ENCODE results near the gene SYT8.
A peak's percentile ranks its signal among the peaks of the same experiment; 100 is the strongest.

SYT8 gene

DNA sequence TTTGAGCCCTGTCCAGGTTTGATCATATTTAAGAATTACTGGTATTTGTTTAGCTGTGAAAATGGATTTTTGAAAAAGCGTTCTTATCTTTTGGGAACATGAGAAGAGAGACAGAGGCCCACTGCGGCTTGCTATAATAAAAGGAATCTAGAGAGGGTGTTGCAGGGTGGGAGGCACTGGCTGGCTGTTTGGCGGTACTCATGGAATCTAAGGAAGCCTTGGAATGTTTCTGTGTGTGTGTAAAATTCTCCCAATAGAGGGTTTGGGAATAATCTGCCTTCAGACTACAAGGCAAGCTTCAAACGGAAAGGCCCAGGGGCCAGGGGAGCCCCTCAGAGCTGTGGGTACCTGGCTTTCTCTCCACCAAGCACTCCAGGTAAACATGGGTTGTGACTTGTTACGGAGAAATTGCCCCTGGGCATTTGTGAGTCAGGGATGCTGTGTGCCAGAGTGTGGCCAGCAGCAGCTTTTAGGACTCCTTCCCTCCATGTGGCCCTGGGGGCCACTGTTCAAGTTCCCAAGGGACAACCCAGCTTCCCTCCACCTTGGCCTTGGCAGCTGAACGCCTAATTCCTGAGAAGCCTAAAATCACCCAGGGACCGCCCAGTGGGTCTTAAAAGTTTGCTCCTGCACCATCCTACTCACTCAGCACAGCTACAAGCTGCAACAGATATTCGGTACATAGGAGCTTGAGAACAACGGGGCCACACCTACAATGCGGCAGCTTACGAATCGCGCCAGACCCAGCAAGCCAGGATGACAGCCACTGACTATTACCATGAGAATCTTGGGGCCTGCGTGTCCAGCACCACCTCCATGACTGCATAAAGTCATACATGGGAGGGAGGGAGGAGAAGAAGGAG, 14.1 kb upstream of the SYT8 start:
- DNase-seq: no peak

DNA sequence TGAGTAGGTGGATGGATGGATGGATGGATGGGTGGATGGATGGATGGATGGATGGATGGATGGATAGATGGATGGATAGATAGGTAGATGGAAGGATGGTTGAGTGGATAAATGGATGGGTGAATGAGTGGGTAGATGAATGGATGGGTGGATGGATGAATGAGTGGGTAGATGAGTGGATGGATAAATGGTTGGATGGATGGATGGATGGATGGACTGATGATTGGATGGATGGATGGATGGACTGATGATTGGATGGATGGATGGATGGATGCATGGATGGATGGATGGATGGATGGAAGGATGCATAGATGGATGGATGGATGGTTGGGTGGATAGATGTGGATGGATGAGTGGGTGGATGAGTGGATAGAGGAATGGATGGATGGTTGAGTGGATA, 13.2 kb upstream of the SYT8 start:
- no peak for DNase-seq

DNA sequence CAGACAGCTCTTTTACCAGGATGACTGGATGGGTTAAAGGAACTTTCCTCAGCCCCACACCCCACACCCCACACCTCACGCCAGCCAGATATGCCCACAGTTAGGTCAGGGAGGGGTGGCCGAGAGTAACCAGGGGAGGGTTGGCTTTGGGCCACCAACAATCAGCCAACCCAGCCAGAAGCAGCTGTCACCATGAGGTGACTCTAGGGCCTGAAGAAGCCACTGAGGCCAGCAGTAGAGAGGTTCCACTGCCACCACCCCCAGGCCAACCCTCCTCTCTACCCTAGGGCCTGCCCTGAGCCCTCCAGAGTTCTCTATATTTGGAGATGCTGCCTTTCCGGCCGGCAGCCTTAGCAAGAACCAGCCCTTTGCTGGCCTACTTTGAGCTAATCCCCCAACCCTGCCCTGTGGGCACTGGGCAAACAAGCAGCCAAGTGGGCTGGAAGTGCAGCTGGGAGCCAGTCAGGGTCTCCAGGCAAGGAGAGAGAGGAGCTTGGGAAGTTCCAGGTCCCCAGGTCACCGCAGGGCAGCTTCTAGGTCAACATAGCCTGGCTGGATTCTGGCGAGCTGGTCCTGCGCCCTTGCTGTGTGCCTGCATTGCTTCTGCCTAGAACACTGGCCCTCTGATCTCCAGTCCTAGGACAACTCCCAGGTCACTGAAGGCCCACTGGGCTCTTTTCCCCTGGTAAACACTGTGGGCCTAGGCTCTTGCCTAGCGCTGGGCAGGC, 12.0 kb upstream of the SYT8 start:
- DNase-seq: no peak

DNA sequence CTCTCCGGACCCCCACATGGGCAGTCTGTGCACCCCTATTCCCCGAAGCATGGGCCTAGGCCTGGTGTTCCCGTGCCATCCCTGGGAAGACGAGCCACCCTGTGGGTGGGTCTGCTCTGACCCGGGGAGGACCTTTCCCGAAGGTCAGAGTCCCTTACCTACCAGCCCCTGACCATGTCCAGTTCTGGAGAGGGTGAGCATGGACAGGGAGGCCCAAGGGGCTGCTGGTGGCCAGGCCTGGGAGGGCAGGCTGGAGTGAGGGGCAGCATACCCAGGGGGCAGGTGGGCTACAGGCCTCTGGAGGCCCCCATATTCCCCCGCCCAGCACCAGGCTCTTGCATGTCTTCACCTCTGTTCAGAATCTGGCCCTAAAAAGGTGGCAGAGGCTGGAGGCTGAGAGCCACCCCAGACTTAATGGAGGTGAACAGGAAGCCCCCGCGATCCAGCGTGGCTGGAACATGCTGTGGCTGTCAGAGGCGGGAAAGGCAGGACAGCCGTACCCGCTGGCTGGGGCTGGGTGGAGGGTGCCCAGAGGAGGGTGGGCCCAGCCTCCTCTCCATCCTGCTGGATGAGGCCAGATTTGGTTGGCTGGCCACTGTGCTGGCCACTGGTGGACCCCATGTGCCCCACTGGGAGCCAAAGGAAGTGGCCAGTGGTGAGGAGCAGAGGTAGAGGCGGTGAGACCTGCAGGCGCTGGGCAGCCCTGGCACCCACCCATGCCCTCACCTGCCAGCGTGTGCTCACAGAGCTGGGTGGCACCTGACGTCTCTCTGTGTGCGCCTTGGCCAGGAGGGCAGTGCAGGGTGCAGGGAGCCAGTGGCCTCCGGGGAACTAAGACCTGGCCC, 11.2 kb upstream of the SYT8 start:
- DNase-seq: no peak

DNA sequence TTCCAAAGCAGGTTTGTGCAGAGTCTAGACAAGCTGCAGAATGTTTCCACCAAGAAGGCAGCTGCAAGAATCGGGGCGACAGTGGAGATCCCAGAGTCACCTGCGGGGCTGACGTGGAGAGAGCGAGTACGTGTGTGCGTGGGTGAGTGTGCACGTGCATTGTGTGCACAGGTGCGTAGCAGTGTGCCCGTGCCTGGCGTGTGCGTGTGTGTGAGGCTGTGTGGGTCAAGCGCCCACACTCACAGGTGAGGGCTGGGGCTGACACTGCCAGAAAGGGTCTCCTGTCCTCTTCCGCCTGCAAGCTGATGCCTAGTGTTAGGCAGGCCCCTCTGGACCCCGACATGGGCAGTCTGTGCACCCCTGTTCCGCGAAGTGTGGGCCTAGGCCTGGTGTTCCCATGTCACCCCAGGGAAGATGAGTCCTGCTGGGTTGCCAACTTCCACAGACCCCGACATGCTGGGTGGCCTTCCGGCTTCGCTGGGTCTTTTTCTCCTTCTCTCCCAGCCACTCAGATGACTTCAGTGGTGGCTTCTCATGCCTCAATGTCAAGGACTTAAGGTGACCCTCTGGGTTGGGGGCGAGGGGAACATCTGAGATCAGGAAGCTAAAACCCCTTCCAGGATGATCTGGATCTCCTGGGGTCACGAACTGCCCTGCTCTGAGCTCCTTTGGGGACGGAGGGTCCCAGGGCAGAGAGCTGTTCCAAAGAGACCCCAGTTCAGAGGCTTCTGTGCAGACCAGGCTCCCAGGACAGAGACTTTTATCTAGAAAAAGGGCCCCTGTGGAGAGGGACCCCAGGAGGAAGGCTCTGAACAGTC, 10.4 kb upstream of the SYT8 start:
- DNase-seq: no peak

DNA sequence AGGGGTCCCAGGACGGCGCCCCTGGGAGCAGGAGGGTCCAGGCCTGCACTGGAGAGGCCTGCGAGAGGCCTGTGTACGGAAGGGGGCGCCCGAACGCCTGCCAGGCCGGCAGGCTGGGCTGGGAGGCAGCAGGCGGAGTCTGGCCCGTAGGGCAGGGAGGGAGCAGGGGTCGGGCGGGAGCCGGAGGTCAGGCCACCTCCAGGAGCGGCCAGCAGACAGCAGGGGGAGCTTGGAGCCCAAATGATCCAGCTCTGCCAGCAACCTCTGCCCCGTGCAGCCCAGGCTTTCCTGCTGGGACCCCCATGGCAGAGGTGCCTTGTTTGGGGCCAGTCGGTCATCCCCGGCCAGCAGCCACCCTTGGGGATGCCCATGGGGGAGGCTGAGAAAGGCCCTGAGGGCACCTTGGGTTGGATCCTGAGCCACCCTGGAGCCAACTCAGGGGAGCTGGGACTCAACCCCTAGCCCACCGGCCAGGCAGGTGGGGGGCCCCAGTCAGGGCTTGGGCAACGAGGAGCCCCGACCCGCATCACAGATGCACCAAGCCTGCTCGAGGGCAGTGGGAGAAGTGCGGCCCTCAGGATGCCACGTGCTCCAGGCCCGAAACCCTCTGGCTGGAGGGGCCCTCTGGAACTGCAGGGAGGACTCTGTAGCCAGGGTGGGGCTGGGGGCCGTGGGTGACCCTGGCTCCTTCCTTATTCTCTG, 9.6 kb upstream of the SYT8 start:
- DNase-seq: no peak

DNA sequence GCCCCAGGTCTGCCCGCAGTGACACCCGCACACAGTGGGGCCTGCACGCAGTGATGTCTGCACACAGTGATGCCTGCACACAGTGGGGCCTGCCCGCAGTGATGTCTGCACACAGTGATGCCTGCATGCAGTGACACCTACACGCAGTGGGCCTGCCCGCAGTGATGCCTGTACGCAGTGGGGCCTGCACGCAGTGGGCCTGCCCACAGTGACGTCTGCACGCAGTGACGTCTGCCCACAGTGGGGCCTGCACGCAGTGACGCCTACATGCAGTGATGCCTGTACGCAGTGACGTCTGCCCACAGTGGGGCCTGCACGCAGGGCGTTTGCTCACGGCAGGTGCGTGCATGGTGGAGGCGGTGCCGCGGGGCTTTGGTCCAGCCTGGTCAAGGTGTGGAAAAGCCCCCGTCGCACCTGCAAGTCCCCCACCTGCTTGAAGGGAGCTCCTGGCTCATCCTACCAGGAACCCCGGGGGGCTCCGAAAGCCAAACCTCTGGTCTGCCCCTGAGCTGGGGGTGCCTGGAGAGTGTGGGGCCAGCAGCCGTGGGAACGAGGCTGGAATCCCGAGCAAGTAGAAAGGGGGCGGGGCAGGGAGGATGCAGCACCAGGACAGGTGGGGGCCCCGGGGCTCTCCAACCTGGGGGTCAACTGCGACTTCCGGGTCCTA, 8.9 kb upstream of the SYT8 start:
- DNase-seq: no peak

DNA sequence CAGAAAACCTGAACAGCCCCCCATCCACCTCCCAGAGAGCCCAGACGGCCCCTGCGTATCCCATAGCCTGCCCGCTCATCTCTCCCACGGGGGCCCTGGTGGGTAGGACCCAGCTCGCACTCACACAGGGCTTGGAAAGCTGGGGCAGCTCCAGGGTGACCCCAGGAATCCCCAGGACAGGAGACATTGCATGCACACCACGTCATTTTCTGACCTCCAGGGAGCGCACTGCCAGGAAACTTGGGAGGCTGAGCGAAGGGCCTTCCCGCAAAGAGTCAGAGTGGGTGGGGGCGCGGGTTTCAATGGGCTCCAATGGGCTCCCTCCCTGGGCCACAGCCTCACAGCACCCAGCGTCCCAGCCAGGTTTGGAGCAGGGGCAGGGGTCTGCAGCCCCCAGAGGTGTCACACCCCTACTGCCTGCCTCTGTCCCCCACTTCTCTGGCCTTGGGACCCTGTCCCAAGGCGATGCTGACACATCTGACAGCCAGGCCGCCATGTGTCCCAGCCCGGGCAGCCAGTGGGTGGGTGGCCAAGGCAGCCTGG, 8.2 kb upstream of the SYT8 start:
- no peak for DNase-seq

DNA sequence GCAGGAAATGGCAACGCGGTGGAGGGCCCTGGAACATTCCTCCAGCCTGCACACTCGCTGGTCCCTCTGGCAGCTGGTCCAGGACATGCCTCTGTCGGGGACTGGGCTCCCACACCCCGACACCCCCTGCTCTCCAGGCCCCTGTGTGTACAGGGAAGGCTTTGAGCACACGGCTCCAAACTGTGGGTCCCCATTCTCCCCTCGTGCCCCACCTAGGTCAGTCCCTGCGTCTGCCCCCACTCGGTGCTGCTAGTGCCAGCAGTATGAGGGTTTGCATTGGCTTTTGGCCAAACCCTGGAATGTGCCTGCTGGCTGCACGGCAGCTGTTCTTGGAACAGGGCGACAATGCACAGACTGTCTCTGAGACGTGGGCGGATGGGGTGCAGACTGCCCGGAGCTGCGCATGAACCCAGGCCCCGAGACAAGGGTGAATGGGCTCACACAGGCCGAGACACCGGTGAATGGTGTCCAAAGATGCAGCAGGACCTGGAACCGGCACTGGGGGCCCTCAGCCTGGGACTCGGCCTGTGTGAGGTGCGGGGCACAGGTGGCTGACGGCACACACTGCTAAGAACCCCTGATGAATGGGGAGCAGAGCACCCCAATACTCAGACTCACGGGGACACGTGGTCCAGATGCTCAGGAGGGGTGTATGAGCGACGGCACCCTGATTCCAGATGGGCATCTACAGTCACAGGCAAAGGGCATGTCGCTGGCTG, 7.5 kb upstream of the SYT8 start:
- DNase-seq: peak; percentile 60

DNA sequence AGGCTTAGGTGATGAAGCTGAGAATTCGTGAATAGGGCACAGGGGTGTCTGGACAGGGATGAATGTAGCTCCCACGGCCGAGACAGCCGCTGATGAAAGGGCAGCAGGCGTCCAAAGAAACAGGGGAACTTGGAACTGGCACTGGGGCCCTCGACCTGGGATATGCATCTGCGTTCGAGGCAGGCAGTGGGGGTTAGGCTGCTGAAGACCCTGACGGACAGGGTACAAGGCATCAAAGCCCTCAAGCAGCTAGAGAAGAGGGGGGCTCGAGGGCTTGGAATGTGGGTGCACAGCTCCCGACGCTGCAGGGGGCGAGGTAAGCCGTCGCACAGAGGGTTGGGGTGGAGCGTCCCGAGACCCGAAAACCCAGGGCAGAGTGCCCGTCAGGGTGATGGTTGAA, 6.9 kb upstream of the SYT8 start:
- DNase-seq: no peak

DNA sequence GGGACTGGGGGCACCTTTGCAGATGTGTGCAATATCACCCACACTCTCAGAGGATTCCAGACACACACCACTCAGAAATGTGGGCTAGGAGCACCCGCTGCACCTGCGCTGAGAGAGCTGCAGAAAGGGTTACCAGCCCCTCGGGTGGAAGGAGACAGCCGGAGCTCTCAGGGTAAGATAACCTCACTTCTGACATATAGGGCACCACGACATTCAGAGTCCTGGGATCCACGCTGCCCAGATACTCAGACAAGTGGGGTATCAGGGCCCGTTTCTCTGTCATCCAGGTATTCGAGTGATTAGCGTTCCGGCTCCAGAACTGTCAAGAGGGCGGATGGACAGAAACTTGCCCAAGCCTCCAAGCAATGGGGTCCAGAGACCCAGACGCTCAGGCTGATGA, 6.2 kb upstream of the SYT8 start:
- DNase-seq: no peak

DNA sequence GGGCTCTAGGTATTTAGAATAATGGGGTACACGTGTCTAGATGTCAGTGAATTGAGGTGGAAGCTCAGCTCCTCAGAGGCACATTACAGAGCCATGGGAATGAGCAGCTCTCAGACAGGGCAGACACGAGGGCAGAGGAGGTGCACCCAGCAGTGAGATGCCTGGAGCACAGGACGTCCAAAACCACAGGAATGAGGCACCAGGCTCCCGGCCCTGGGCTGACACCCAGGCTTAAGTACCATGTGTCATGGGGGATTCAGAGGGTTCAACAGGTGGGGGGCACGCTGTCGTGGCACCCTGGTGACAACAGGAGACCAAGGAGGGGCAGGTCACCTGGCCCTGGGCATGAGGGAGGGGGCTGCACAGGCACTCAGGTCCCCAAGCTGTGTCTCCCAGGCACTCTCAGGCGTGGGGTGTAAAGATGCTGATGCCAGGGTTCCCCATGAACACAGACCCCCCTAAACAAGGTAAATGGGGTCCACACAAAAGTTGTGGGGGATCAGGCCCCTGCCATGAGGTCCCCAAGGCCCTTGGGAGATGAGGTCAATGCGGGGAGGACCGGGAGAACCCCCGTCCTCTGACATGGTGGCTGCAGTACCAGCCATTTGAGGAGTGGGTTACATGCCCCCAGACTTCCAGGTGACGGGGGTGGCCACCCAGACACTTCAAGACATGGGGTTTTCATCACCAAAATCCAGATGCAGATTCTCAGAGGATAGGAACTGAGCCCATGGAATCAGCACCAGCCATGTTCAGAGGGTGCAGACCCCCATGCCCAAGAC, 5.6 kb upstream of the SYT8 start:
- no peak for DNase-seq

DNA sequence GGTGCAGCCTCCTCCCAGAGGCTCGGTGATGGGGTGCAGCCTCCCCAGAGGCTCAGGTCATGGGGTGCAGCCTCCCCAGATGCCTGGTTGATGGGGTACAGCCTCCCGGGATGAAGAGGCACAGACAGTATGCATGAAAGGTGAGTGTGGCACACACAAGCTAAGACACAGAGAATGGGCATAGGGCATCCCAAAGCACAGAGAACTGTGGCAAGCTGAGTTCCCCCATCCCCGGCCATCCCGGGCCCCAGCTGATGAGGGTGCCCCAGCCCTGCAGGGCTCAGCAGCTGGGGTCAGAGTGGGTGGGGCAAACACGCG, 4.8 kb upstream of the SYT8 start:
- no peak for DNase-seq

DNA sequence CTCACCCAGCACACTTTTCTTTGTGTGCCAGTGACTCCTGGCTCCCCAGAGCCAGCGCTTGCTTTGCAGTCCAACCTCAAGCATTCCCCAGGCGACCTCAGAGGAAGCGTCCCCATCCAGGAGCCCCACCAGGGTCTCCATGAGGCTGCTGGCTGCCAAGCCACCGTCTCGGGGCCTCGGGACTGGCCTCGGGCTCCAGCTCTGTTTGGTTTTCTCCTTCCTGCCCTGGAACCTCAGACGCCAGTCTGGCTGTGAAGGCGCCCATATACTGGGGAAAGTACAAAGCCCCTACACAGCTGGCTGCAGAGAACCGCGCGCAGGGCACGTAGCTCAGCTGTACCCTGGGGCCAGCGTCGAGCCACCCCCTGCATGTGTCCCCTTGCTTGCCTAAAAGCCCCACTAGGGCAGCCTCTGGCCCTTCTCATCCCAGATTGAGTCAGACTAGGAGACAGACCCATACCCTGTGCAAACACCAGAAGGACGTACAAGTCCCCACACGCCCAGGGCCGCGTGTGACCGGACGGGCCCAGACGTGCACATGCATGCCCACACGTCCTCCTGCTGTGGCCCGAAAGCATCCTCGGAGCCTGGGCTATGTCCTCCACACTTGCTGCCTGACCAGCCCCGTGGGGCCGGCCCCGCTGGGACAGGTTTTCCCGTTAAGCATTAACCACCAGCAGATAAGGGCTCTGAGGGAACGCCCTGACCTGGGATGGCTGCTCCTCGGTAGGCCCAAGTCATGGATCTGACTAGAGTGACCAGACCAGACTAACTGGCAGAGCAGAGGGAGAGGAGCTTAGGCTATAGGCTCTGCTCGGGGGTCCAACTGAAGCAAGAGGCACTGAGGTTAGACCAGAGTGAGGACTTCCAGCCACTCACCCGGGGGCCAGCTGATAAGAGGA, 4.2 kb upstream of the SYT8 start:
- DNase-seq: peak; percentile 58

DNA sequence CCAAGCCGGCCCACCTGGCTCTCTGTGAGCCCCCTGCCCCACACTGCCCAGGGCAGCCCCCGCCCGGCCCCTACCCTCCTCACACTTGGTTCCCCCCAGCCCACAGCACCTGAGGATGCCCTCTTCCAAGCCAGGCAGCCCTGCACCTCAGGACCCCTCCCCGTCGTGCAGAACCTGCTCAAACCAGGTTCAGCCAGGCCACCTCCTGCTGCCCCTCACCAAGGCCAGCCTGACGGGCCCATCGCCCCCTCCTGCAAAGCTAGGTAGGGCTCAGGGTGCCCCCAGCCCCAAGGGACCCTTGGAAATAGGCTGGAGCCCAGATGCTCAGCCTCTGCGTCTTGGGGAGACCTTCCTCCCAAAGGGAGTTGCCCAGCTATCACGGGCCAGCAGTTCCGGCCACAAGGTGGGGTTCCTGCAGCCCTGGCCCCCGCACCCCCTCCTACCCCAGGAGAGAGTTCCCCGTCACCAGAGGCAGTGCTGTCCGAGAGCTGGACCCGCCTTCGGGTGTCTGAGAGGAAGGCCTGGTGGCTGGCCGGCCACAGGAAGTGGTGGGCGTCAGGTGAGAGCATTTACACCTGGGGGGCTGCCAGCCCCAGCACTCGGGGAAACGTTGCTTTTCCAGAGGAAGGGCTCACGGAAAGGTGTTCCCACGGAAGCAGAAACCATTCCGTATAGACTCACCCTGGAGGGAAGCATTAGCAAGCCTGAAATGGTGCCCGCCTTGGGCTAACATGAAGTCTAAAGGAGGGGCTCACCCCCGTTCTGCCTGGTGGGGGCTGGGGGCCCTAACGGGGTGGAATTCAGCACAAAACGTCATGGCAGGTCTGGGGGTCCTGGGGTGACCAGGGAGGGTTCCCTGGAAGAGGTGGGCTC, 3.2 kb upstream of the SYT8 start:
- peak; percentile 51 for DNase-seq

DNA sequence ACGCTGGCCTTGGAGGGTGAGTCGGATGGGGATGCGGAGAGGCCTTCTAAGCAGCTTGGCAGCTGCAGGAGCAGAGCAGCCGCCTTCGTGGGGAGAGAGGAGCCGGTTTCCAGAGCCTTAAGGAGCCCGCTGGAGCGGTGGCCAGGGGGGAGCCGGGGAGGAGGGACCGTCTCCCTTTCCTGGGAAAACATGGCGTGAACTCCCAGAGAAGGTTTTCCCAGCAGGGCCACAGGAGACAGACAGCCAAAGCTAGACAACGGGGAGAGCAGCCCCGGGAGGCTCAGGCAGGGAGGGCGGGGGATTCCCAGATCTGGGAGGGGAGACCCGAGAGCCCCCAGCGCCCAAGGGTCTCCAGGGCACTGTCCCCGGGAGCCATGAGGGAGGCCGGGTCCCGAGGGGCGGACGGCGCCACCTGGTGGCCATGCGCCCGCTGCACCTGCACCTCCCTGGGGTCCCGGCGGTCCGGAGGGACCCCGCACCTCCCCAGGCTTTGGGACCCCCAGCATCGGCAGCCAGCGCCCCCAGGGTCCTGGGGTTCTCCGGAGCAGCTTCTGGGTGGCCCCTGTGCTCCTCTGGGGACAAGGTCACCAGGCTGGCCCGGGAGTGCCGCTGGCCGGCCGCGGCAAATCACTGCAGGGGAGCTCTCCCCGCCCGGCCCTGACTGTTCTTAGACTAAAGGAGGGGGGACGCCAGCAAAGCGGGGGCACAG, 2.4 kb upstream of the SYT8 start:
- DNase-seq: peak; percentile 89

DNA sequence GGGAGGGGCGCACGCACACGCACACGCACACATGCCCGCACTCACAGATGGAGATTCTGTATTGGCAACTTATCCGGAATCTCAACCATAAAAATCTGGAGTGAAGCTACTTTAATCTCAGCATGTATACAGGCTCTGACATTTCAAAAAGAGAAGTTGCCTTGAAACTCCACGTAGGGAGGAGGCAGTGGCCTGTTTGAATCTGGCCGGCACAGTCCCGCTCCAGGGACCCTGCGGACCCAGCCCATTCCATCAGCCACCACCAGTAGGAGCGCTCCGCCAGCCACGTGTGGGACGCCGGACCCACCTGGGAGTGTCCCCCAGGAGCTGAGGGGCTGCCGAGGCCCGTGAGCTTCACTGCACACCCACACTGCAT, 1.9 kb upstream of the SYT8 start:
- DNase-seq: no peak

Data from activated effector memory CD4-positive, alpha-beta T cell treated with anti-CD3 and anti-CD28 coated beads, Interleukin-2, amount 50 U/mL, for 16 hours (primary cell).